Superior temporal gyrus (tissue), 1 donor: ENCODE measurements around the gene ASCL3.
"Not testable (repeated sequence)": the region's sequence is repeated elsewhere in the genome, so short reads cannot be mapped to it uniquely, and the experiment has no call there.

Experiments
- DNase-seq: peaks from one replicate; pipeline ENCODE4 v3.0.0-alpha.2; 2016; ENCODE audit errors: extremely low spot score

ASCL3 gene, protein sequence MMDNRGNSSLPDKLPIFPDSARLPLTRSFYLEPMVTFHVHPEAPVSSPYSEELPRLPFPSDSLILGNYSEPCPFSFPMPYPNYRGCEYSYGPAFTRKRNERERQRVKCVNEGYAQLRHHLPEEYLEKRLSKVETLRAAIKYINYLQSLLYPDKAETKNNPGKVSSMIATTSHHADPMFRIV

DNA sequence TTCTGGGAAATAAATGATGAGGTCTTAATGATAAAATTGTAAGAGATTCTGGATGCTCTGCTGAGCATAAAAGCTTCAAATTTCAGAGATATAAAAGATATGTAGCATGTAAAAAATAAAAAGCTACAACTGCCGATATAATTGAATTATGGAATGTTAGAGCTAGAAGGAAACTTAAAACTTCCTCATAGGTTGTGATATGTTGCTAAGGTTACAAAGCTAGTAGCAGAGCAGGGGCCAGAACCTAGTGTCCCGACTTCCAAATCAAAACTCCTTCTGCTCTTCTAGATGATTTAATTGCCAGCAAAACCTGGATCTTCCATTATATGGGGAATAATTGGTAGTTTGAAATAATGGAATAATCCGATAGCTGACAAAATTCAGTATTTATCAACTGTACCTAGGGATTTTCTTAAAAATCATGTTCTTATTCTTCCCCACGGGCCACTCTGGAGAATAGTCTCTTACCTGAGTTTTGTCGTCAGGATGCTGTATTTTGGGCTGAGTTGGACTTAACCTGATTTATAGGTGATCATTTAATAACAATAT, at the start of gene ASCL3:
Gene ASCL3, minus strand, starts transcription at position 499 of the 549 bp plus-strand sequence. CDS start 4,855 bp downstream, outside the sequence.
- DNase-seq: no peak

DNA sequence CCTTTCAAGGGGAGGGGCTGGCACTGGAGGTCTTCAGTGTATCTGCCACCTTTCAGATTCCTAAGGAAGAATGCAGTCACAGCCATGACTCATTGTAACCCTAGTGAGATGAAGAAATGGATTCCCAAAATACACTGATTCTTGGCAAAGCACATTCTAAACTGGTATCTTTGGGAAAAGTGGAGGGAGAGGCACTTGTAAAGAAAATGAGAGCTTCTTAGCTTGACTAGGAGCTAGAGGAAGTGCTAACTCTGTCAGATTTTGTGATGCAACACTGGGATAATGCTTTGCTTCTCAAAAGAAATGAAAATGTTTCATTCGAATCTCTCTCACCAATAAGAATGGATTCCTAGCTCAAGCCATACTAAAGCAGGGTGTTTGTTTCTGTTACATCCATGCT, 46.6 kb upstream of the ASCL3 start:
- DNase-seq: peak; percentile 56

DNA sequence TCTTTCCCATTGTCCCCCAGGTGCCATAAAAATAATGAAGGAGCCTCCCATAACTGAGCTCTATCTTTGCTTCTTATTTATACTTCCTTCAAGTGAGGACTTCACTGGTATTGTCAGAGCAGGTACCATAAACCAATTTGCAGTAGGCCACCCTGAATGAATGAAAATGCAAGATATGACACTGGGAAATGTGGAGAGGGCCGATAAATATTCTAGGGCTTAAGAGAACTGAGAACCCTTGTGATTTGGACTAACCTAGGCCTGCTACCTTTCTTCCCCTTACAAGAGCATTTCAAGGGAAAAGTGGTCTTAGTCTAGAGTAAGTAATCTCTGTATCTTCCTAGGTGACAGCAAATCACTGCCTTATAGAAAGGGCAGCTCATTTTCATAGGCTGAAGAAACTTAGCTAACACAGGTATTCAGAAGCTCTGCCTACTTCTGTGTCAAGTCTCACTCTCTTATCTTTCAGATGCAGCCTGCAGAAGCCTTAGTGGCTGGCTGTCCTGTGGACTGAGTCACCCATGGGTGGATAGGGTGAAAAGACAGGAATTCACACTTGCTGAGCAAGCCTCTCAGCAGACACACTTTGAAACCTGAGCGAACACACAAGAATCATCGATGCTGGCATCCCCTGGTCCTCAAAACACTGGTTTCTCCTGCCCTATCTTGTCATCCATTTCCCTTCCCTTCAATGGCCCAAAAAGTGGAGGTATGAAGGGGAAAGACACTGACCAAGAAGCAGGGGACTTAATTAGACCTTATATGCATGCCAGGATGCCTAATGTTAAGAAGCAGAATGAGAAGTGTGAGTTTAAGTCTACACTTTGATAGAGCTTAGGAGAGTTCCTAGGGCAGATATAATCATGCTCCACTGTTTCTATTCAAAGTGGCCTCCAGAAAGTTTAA, 45.8 kb upstream of the ASCL3 start:
- DNase-seq: no peak

DNA sequence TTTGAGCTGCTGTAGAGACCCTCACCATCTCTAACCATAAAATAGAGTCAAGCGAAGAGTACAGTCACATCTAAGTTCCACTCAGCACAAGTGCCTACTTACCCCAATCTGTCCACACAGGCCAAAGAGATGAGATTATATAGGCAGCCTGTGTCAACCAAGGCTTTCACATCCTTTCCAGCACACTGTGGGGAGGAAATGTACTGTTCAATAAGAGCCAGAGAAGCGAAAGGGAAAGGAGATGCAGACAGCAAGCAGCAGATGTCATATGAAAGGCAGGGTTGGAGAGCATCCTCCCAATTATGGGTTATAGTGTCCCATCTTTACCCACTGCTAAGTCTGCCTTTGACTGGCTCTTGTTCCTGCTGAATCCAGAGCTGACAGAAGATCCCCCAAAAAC, 44.6 kb upstream of the ASCL3 start:
- no peak for DNase-seq

DNA sequence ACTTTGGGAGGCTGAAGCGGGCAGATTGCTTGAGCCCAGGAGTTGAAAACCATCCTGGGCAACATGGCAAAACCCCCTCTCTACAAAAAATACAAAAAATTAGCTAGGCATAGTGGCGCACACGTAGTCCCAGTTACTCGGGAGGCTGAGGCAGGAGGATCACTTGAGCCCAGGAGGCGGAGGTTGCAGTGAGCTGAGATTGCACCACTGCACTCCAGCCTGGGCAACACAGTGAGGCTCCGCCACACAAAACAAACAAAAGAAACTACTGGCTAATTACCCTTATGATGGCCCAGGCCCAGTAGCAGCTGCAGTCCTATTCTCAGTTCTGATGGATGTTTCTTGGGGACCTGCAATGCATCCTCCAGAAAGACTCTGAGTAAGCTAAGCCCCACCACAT, 44.0 kb upstream of the ASCL3 start:
- not testable (repeated sequence) for DNase-seq

DNA sequence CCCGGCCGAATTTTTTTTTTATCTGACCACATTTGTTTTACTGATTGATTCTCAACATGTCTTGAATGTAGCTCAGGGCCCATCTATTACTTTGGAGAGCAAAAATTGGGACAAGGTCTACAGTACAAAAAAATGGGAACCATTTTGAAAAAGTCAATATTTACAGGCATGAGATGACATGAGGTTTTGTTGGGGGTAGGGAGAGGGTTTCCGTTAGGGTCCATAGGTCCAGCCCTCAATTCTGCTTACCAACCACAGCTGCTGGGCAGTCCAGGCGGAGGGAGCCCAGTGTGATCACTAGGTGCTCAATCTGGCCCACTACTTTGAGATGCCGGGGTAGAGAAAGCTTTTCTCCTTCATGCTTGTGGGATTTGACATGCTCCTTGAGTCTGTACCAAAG, 42.6 kb upstream of the ASCL3 start:
- no peak for DNase-seq

DNA sequence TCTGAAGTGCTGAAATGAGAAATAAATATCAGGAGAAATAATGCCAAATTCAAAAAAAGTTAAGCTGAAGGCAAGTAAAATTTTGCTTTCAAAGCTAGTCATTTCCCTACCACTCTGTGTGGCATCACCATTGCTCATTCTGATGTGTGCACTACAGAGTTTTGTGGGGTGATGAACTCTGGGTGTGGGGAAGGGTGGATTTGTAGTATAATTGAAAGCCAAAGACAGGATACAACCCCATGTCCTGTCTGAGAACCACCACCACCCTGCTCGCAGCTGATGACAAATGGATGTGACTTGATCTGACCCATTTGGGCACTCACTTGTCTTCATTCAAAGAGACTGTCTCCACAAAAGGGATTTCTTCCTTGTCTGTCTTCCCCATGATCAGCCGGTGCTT, 40.7 kb upstream of the ASCL3 start:
- no peak for DNase-seq

DNA sequence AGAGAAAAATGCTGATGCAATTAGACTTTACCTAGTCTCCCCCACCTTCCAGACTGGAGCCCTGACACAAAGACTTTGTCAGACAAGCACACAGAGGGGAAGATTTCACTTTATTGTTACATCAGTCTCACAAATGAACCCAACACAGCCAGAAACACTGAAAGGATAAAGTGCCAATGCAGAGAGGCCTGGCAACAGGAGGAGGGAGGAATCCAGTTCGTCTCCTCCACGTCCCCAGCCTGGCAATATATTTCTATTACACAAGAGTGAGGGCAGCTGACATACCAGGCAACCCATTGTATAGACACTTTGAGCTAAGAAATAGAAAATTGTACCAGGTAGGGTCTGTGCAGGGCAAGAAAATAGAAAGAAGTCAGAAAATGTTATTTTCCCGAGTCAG, 37.7 kb upstream of the ASCL3 start:
- no peak for DNase-seq

DNA sequence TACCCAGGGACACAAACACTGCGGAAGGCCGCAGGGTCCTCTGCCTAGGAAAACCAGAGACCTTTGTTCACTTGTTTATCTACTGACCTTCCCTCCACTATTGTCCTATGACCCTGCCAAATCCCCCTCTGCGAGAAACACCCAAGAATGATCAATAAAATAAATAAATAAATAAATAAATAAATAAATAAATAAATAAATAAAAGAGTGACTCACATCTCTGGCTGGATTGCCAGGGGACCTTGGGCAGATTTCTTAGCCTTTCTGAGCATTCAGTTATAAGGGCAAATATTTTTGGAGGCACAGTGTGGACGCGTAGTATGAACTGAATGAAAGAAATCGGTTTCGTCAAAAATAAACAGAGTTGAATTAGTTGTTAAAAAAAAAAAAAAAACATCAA, 36.5 kb upstream of the ASCL3 start:
- not testable (repeated sequence) for DNase-seq

DNA sequence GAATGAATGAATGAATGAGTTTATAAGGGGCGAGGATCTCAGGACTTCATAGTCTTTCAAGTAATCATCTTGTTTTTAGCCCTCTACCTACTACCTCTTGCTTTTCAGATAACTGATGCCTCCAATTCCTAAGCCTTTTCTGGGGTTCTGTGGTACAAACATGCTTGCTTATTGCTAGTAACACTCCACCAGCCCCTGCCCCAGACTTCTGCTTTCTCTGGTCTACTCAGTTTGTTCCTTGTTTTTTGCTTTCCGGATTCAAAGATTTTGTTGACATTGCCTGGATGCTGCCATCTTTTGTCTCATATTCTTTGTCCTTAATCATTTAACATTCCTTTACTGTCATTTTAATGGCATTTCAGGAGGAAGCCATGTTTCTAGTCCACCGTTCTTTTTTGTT, 30.3 kb upstream of the ASCL3 start:
- no peak for DNase-seq

DNA sequence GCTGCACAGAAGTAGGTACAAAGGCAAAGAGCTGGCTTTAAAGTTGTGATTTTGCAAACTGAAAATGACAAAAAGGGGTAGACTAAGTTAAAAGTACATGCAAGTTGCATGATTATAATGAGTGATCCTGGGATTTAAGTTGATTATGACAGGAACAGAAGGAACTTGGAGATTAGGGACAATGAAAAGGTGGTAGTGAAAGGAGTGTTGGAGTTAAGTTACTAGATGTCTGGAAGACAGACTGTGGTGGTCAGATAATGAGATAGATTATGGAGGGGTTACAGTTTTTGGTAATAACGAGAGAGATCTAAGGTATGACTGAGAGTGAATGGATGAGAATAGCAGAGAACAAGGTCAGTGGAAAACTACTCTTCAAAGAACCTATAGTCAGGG, 29.1 kb upstream of the ASCL3 start:
- no peak for DNase-seq

DNA sequence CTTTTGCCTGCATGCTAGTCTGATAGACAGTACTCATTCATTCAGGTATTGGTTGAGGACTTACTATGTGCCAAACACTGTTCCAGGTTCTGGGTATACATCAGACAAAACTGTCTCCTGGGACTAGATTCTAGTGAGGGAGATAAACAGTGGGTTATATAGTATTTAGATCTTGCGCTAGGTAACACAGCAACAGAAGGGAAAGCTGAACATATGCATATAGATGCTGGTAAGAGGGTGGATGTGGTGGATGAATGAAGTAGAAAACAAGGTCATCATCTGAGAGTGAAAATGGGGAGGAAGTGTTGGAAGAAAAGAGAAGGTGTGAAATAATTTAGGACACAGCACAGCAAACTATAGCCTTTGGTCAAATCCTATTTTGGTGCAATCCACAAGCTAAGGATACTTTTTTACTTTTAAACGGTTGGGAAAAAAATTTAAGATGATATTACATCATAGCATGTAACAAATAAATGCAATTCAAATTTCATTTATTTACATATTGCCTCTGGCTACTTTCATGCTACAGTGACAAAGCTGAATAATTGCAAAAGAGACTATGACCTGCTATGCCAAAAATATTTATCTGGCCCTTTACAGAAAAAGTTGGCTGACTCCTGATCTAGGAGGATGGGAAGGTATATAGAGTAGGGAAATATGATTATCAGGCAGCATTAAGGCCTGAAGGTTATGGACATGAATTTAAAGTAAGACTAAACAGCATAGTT, 28.5 kb upstream of the ASCL3 start:
- no peak for DNase-seq

DNA sequence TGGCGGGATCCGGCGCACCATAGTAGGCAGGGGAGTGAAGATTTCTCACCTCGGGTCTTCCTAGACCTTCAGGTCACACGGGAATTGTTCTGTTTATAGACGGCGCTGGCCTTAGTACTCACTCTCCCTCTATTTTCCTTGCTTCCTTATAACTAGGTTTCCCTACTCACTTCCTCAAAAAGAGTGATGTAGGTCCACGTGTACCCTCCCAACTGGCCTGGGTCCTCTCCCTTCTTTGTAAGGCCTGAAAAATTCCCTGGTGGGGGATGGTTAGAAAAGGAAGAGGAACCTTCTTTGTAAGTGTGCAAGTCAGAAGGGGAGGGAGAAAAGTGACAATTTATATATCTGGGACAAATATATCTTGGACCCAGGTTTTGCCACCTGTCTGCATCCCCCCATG, 24.4 kb upstream of the ASCL3 start:
- no peak for DNase-seq

DNA sequence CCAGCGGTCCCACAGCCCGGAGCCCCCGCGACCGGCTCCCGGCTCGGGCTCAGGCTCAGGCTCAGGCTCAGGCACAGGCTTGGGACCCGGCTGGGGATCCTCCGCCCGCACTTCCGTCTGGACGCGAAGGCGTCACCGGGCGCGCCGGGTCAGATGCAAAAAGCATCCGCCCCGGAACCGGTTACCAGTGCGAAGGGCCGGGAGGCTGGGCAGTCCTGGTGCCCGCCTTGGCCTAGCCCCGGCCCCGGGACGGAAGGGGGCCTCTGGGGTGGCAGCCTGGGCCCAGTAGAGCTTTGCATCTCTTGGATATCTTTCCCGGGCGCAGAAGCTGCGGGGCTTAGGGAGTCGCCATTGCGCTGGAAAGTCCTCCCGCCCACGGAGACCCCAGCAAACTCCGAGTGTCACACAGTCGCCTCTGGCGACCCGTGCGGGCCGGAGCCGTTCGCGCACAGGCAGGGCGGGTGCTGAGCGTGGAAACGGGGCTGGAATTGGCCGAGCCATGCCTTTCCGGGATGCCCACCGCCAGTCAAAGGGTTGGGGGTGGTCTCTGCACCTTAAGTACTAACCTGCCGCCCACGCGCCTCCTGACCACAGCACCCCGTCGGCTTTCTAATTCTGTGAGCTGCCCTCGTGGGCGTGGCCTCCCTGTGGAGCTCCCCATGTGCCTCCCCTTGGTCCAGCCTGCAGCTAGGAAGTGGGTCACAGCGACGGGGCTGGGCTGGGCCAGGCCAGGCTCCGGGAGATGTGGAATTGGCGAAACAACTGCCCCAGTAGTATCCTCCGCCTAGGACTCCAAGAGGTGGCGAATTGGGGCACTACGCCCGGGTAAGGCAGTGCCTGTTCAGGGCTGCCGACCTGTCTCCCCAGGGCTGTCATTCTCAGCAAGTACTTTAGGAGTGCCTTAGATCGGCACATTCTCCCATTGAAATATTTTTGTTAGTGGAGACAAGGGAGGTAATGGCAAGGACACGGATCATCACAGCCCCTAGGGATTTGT, 21.8 kb upstream of the ASCL3 start, which contains the start of gene TMEM9B:
Gene TMEM9B, minus strand, starts transcription at position 119 of the 997 bp plus-strand sequence. CDS start 129 bp downstream, outside the sequence.
- DNase-seq: peak; percentile 88

DNA sequence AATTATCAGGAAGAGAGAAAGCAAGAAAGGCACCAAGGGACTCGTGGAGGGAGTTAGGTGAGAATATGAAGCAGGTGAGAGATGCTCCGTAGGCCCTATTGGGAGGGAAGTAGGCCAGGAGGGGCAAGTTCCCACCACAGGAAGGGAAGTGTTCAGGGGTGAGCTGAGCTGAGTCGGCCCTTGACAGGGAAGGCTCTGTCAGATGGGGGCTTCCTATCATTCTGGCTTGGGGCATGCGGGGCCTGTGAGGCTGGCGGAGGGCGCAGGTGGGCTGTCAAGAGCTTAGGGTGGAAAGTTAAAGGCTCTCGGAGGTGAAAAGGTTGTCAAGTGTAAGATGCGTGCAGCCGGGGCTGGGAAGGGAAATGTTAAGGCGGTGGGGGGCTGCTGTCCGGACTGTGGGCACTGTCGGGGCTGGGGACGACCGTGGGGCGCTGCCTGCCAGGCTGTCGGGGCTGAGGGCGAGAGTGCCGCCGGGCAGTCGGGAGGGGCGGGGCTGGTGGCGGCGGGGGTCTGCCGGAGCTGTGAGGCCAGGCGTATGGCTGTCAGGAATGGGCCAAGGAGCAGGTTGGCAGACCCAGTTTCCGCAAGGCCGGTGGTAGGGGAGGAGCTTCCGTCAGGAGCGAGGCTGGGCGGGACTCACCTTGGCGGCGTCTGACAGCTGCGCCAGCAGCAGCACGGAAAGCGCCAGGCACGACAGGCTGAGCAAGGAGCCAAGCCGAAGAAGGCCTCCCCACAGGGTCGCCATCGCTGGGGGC, 20.9 kb upstream of the ASCL3 start:
- no peak for DNase-seq

DNA sequence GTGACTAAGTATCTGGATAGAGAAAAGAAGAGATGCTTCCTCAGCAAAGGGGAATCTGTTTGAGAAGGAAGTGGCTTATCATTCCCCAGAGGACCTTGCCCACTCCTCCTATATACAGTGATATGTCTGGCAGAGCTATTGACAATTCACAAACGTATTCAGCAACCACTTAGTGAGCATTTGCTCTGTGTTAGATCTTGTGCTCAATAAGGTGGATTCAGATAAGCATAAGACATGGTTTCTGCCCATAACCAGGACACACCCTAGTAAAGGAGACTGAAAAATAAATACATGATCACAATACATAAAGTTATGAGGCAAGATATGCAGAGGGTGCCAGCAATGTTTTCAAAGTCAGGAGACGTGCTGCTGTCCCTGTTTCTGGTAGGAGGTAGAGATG, 20.0 kb upstream of the ASCL3 start:
- no peak for DNase-seq

DNA sequence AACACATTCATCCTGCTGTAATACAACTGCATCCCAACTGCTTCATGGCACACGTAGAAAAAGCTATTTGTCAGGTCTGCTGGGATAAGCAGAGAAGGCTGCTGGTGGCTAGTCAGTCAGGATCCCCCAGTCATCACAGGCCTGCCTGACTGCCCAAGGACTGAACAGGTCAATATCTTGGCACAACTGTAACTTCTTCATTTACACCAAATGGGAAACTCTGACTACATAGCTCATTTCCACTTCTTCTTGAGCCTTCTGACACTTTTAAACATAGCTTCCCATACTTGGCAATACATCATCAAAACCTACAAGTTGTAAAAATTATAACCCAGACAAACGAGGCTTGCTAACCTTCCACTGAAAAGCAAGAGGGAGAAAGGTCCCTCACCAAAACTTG, 18.6 kb upstream of the ASCL3 start:
- no peak for DNase-seq

DNA sequence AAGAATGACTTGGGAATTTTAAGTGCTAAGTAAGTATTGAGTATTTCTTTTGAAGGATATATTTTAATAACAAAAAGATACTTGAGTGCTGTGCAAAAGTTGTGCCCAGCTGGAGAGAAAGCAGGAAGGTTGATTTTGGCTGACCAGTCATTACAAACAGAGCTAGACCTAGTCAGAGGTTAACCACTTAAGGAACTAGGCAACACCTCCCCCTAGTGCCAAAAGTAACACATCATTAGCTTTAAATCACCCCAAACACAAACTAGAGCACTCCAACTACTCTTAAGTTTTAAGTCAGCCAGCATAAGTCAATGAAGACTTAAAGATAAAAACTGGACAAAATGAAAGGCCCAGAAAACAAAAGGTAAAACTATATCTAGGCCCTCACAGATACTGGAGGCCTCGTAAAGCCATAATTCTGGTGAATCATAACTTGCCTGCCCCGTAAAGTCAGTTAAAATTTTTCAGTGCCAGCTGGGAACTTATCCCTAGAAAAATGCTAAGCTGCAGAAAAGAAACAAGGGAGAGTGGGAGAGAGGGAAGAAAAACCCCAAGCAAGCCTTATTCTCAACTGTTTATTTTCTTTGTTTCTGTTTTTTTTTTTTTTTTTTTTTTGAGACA, 16.8 kb upstream of the ASCL3 start:
- peak; percentile 55 for DNase-seq

DNA sequence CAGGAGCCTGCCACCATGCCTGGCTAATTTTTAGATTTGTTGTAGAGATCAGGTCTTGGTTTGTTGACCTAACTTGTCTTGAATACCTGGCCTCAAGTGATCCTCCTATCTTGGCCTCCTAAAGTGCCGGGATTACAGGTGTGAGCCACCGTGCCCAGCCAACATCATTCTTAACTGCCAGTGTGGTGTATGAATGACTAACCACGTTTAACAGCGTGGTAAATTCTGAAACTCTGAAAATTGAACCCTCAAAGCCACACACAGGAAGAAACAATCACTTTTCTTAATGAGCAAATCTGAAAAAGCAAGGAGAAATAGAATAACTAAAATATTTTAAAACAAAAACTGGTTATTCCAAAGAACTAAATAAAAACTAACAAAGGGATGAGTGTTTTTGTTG, 14.0 kb upstream of the ASCL3 start:
- DNase-seq: no peak

DNA sequence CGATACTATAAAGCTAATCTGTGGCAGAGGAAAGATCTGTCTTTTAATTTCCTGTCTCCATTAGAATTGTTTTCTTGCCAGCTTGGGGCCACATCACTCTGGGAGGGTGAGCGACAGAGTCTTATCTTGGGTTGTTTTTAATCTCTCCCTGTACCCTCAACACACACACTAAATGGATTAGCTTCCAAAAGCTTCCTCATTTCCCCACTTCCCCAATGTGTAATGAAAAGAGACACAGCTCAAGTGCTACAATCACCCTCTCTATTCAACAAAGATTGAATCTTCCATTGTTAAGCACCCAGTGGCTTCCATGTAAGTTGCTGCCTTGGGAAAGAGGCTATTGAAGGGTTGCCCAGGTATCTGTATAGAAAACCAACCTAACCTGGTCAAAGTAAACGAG, 6.1 kb upstream of the ASCL3 start:
- no peak for DNase-seq
